GM18498 (cell line): ENCODE measurements around the gene FAM120B.

ENCODE experiments used
- ATAC-seq: cut with Tn5 transposase; IDR thresholded peaks from one replicate; pipeline ENCODE4 v1.9.1; 2021; ENCODE audit warnings: mild to moderate bottlenecking, moderate library complexity; ENCODE audit not compliant: unreplicated experiment

The FAM120B gene

DNA sequence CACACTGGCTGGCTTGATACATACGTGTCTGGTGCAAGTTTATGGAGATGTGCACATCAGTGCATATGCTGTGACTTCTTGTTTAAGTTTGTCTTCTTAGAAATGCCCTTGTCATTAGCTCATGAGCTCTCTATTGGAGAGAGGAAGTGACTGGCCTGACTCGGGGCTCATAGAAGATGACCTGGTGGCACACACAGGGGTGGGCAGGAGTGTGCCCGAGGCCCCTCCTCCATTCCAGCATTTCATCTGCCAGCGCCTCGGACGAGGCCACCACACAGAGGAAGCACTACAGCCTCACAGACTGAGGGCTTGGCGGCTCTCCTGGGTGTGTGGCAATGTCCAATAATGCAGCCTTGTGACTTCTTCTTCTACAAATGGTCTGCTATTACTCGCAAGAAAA lies 109.7 kb downstream of the FAM120B start:
- ATAC-seq: no peak

DNA sequence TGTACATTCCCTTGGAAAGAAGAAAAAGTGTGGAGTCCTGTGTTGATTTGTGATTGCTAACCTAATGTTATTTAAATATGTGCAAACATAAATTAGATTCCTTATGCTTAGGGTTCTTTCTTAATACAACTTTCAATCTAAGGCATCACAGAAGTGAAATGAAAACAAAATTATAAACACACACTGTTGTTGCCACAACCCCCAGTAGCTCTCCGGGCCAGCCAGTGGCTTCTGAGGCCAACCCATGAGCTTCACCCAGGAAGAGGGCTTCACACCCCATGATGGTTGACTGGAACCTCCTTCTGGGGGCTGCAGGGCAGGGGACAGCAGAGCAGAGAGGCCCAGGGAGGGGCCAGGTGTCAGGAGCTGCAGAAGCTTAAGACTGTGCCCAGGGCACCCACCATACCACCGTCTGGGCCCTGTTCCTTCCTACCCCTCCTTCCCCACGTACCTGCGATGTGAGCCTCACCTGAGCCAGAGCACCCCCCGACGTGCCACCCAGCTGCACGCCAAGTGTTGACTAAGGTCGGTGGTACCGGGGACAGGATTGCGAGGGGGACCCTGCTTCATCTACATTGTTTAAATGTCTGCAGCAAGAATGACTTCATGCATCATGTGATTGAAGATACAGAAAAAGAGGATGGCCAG lies 110.5 kb downstream of the FAM120B start:
- no peak for ATAC-seq

DNA sequence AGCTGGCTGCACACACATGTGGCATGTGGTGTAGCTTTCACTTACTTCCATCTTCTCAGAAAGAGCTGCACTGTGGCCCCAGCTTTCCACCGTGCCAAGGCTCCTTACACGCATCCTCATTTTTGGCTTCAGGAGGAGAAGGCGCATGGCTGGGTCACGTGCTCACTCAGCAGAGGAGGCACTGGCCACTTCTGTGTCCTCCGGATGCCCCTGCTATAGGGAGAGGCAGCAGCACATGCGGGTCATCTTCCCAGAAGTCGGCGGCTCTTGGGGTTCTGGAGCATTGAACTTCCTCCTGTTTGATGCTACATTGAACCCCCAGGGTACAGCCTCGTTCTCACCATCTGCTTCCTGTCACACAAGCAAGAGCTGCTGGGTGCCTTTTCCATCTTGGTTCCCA lies 111.3 kb downstream of the FAM120B start:
- no peak for ATAC-seq

DNA sequence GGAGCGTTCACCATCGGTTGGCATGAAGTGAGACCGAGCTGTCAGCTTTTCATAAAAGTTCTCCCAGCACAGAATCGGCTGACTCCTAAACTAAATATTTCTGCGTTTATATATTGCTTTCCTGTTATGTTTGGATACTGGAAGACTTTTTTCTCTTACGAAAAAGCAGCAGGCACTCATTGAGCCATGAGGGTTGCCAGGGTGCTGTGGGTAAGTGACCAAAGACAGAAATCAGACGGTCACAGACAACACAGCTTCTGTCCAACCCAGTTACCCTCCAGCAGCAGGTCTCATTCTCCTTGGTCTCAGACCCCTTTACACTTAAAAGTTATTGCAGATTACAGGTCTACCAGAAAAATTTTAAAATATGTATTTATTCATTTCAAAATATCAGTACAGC lies 113.7 kb downstream of the FAM120B start:
- no peak for ATAC-seq

DNA sequence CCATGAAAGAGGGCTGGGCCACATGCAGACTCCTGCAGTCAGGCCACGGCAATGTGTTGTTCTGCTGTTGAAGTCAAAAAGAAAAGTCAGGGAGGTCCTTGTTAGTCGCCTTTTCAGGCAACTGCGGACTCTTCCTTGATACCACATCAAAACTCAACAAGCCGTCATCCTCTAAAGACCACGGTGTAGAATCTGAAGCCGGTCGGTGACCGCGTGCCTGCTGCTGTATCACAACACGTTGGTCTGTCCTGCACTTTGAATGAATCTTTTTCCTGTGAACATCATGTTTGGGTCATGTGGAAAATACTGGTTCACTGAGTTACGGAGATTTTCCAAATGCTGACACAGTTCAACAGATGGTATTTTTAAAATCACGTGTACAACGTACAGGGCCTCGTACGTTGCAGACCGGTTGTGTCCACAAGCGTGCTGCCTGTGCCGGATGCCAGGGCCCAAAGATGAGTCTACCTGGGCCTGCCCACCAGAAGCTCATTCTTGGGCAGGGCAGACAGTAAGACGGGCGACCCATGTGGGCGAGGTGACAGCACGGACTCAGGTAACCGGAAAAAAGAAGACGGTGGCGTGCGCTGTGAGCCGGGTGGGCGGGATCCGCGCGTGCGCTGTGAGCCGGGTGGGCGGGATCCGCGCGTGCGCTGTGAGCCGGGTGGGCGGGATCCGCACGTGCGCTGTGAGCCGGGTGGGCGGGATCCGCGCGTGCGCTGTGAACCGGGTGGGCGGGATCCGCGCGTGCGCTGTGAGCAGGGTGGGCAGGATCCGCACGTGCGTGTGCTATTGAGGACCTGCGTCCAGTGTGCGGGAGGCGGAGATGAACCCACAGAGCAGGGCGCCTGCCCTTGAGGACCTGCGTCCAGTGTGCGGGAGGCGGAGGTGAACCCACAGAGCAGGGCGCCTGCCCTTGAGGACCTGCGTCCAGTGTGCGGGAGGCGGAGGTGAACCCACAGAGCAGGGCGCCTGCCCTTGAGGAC lies 114.5 kb downstream of the FAM120B start:
- no peak for ATAC-seq

DNA sequence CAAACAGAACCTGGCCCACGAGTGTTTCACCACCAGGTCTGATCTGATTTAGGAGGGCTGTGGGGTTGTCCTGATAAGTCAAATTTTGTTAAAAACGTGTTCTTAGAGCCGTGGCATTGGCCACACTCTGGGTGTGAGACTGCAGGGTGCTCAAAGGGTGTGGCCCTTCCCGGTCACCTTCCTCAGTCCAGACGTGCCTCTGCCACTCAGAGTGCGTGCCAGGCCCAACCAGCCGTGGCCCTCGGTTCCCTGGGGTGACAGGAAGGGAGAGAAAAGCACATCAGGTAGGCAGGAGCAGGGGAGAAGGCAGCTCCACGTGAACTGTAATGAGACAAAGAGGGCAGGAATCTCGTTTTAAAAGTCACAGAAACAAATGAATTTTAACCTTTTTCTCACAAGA lies 115.4 kb downstream of the FAM120B start:
- no peak for ATAC-seq

DNA sequence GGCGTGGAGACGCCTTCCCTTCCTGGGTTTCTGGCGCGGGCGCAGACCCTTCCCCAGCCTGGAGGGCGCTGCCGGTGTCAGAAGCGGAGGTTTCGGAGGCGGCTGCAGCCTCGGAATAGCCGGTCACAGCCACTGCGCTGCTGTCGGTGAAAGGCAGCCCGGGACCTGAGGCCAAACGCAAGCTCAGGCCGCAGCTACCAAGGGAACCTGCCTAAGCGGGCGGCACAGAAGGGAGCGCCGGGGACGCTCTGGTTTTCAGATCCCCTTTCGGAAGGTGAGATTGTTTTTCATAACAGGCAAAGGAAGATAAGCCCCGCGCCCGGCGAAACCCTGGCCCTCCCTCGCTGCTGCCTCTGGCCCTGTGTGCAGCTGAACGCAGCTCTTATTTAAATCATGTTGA lies 116.5 kb downstream of the FAM120B start:
- peak; percentile 72 for ATAC-seq

DNA sequence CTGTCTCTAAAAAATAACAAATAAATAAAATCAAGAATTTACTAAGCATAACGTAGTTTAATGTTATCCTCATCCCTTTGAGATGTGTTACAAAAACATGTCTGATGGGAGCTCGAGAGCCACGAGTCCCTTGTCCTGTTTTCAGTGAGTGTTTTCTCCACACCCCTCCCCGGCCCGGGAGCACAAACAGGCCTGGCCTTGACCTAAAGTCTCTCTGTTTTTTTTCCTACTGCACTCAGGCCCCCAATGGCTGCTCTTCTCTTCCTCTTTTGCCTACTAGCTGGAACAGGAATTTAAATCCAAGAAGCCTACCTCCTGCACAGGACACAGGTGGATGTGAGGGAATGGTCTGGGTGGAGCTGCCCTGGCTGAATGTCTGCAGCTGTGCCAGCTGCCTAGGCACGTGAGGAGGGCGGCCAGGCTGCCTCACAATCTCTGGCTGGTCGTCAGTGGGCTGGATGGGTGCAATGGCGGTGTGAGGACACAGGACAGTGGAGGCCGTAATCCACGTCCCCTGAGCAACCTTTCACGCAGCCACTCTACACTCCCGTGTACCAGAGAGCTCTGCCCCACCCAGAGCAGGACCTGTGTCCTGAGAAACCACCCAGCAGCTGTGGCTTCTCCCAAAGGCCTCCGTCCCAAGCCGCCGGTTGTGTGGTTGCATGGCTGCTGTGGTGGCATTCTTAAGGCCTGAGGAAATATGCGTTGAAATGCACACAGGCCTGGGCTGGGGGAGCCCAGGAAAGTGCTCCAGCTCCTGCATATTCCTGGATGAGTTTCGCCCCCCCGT lies 117.5 kb downstream of the FAM120B start:
- no peak for ATAC-seq

DNA sequence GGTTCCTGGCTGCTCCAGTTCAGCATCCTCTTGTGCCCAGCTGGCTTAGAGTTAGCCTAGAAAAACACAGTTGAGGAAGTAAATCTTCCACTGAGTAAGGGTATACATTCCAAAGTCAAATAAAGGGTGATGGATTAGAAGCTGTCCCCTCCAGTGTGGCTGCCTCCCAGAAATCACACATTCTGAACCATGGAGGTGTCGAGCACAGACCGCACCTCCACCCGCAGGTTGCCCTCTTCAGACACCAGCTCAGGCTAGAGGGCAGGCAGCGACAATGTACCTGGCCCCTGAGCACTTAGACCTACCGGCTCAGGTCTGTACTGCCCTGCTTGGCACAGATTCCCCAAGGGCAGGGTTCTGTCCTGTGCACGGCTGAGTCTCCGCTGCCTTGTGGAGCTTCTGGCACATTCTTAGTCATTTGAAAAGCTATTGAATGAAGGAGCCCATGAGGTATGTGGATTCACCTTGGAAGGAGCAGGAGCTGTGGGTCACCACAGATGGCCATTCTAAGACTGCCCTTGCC lies 118.1 kb downstream of the FAM120B start:
- no peak for ATAC-seq

DNA sequence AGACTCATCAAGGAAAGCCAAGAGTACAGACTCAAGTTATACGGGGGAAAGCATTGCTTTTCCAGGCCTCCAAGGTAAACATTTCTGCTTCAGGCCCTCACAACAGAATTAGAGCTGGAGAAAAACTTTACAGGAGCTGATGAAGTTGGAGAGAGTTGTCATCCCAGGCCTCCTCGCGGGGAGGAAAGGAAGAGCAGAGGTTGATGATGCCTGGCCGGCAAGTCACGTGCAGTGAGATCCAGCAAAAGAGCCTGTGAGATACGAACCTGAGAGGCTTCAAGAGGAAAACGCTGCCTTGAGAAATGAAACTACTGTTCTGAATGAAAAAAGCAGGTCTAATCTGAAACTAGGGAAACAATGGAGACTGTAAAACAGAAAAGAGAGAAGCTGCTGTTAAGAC lies 122.9 kb downstream of the FAM120B start:
- no peak for ATAC-seq

DNA sequence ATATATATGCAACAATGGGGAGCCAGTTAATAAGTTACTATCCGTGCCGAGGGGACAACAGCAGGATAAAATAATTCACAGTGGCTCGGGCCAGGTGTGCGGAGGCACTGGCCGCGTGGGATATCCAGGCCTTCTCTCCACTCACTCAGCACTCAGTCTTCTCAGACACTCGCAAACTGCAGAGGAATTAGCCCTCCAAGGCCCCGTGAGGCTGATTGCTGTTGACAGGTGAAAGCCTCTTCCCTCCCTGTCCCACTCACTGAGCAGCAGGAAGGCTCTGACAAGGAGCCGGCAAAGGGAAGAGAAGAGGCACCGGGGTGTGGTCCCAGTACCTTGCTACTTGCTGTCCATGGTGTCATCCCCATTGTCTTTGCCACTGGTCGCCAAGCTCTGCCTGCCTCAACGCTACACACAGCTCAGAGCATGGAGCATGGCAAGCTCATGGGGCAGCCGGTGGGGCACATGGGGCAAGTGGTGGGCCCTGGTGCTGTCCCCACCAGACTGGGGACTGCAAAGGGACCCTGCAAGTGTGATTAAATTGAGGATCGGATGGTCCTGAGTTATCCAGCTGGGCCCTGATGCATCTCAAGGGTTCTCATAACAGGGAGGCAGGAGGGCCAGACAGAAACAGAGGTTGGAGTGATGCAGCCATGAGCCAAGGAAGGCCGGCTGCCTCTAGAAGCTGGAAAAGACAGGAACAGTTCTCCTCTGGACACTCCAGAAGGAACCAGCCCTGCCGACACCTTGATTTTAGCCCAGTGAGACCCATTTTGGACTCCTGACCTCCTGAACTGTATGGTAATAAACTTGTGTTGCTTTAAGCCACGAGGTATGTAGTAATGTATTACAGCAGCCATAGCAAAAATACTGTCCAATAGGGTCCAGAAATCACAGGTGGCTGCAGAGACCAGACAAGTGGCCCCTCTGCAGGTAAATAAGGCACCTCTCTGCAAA lies 126.9 kb downstream of the FAM120B start:
- ATAC-seq: no peak

DNA sequence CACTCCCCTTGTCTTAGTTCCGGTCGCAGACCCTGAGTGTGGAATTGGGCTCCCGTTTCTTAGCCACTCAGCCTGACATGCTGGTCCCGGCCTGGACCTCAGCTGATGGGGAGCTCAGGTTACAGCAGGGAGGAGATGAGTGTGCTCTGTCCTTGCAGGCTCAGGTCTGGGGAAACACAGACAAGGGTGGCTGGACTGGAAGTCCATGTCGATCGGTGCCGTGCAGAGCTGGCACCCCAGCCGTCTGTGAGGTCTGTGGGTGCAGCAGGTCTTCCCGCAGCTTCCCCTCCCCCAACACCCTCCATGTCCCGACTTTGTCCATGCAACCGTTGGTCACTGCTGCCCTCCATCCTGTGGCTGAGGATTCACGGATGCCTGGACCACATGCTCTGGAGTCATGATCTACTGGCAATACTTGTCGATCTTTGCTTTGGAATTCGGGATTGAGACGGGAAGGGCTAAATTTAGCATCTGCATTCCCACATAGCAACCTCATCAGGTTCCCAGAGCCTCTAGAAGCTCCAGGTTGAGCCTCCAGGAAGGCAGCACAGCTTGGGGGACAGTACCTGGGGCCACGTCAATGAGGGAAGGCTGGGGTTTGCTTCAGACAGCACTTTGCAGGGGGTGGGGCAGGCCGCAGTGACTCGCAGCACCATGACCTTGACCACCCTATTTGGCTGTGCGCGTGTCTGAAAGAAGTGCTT lies 127.7 kb downstream of the FAM120B start:
- ATAC-seq: no peak

DNA sequence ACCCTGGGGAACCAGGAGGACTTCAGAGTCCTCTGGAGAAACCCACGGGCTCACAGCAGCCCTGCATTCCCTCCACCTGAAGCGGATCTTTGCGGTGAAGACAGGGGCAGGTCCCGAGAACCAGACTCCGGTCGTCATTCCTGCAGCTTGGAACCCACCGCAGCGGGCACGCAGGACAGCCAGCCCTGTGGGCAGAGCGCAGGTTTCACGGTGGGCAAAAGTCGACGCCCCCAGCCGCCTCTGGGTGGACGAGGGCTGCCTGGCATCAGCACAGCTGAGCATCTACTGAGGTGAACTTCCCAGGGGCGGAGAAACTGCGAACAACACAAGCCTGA lies 128.2 kb downstream of the FAM120B start:
- ATAC-seq: no peak

DNA sequence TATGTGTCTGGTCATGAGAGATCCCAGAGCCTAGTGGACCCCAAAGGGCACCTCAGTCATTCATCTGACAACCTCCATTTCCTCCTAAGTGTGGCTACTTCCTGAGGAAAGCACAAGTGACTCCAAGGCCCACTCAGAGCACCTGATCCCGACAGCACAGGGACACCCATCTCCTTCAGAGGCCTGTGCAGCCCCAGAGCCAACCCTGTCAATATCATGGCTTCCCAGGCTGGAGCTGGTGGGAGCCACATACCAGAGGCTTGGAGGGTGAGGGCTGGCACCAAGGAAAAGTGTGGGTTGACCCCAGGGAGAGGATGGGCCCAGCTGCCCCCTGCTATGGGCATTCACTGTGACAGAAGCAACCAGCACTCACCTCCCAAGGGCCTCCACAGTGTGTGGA lies 129.2 kb downstream of the FAM120B start:
- ATAC-seq: no peak

DNA sequence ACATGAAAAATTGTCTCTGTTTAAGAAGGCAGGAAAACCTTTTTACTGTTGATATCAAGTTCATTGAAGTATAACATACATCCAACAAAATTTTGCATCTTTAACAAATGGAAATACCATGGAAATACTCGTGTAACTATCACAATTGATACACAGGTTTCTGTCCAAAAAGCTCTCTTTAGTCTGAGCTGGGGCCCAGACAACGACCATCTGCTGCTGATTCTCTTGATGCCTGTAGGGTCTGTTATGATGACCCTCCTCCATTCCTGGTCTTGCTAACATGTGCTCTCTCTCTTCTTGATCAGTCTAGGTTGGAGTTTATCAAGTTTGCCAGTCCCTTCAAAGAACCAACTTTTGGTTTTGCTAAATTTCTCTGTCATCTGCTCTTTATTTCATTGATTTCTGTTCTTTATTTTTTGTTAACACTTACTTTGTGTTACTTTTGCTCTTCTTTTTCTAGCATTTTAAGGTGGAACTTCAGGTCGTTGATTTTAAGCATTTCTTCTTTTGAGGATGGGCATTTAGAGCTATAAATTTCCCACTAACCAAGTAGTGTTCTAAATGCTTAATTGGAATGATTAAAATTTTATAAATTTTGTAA lies 129.8 kb downstream of the FAM120B start:
- no peak for ATAC-seq

DNA sequence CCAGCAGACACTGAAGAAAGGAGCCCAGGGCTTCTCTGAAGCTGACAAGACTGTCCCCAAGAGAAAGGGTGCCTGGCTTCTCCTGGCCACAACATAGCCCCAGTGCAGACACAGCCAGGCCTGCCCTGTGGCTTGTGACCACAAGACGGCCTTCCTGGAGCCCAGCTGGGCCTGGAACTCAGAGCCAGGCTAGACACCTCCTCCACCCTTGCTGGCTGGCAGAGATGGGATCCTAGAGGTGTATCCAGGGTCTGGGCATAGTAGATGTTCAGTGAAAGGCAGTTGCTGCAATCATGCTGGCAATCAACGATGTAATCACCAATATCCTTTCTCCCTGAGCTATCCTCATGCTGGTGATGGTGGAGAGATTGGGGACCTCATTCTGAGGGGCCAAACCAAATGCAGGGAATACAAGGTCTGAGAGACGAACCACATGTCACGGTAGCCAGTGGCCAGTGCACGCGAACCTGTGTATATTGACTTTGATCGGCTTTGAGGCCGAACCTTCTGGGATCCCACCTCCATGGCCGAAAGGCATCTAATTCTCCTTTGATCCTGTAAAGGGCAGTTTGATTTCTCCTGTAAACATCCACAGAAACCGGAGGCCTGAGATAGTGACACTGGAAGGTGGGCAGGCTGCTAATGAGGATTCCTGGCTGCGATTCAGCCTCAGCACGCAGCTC lies 131.3 kb downstream of the FAM120B start:
- no peak for ATAC-seq

DNA sequence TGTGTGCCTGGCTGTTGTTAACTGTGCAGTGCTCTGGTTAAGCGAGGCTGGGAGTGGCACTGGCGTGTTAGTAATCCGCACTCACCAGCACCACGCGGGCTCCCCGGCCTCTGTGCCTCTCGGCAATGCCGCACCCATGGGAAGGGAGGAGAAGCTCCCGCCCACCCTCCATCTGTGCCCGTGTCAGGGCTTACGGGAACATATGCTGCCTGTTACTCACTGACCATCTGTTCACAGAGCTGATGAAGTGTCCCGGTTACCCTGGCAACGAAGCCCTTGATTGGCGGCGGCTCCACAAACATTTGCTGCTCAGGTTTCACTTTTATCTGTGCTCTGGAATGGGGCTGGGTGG lies 131.8 kb downstream of the FAM120B start:
- peak; percentile 98 for ATAC-seq

DNA sequence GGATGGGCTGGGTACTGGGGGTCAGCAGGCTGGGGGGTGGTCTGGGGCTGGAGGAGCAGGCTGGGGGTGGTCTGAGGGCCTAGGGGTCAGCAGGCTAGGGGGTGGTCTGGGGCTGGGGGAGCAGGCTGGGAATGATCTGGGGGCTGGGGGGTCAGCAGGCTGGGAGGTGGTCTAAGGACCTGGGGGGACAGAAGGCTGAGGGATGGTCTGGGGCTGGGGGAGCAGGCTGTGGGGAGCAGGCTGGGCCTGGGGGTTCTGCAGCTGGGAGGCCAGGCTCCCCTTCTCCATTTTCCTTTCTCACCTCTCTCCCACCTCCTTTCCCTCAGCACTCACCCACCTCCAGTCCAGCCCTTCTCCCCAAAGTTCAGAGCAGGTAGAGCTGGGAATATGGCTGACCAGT lies 132.3 kb downstream of the FAM120B start:
- ATAC-seq: no peak
